WTC11 (cell line): ENCODE measurements around the gene PLXNB2. TPM values are rescaled to one million over a fixed set of nuclear protein-coding genes. Genes with fewer than 3 reads are reported as not detected.

Experiments used
- ATAC-seq: fragments of 200-7000 bp; cut with Tn5 transposase; 2 replicates; pipeline ENCODE4 v1.10.0; 2021; ENCODE audit warnings: mild to moderate bottlenecking, moderate library complexity
- CTCF ChIA-PET: fragments of 300-600 bp; sonication (Branson Sonifier 250); formaldehyde crosslinking; loops from one replicate; lab custom pipeline; 2021; ENCODE audit warnings: antibody characterized with exemption; lab: Charles Lee
- POLR2A ChIA-PET: fragments of 350-600 bp; sonication (Branson Sonifier 250); formaldehyde crosslinking; loops from one replicate; lab custom pipeline; 2021; ENCODE audit warnings: antibody characterized with exemption; lab: Charles Lee
- DNase-seq: peaks from one replicate; pipeline ENCODE4 v3.0.0; 2021; ENCODE audit warnings: low spot score
- H3K27ac Mint-ChIP-seq: 2 replicates; pipeline ENCODE4 v1.8.0; 2021; ENCODE audit warnings: mixed read lengths
- H3K27me3 Mint-ChIP-seq: 2 replicates; pipeline ENCODE4 v1.8.0; 2021; ENCODE audit warnings: low read depth, mild to moderate bottlenecking, moderate library complexity, mixed read lengths
- H3K36me3 Mint-ChIP-seq: 2 replicates; pipeline ENCODE4 v1.8.0; 2021; ENCODE audit warnings: mixed read lengths
- H3K4me1 Mint-ChIP-seq: 2 replicates; pipeline ENCODE4 v1.8.0; 2022; ENCODE audit warnings: mixed read lengths
- H3K4me3 Mint-ChIP-seq: 2 replicates; pipeline ENCODE4 v1.8.0; 2021; ENCODE audit warnings: mild to moderate bottlenecking, moderate library complexity, mixed read lengths
- H3K9me3 Mint-ChIP-seq: 2 replicates; pipeline ENCODE4 v1.8.0; 2021; ENCODE audit warnings: mixed read lengths
- EMX1 ChIP-seq: fragments of 250-450 bp; sonication (Bioruptor Pico); IDR thresholded peaks from 2 replicates; pipeline ENCODE4 v1.8.0; 2021; ENCODE audit warnings: mild to moderate bottlenecking
- GABPB1 ChIP-seq: sonication (generic); formaldehyde crosslinking; IDR thresholded peaks from 2 replicates; pipeline ENCODE4 v1.8.1; 2023; ENCODE audit warnings: mild to moderate bottlenecking, missing genetic modification reagents
- IRF2 ChIP-seq: sonication (generic); formaldehyde crosslinking; IDR thresholded peaks from 2 replicates; pipeline ENCODE4 v1.8.0; 2022; ENCODE audit warnings: low read depth, missing genetic modification reagents, borderline replicate concordance
- KAT7 ChIP-seq: sonication (generic); formaldehyde crosslinking; IDR thresholded peaks from 2 replicates; pipeline ENCODE4 v1.8.1; 2023; ENCODE audit warnings: missing genetic modification reagents, mild to moderate bottlenecking, borderline replicate concordance
- MYBL2 ChIP-seq: sonication (generic); formaldehyde crosslinking; IDR thresholded peaks from 2 replicates; pipeline ENCODE4 v1.8.1; 2023; ENCODE audit warnings: mild to moderate bottlenecking, moderate library complexity, missing genetic modification reagents
- NFATC4 ChIP-seq: fragments of 250-450 bp; sonication (Bioruptor Pico); IDR thresholded peaks from 2 replicates; pipeline ENCODE4 v1.9.0; 2021; ENCODE audit warnings: mild to moderate bottlenecking
- RORB ChIP-seq: fragments of 250-450 bp; sonication (Bioruptor Pico); IDR thresholded peaks from 2 replicates; pipeline ENCODE4 v1.9.0; 2021; ENCODE audit warnings: mild to moderate bottlenecking
- ZBTB21 ChIP-seq: sonication (generic); formaldehyde crosslinking; IDR thresholded peaks from 2 replicates; pipeline ENCODE4 v1.8.1; 2023; ENCODE audit warnings: mild to moderate bottlenecking, missing genetic modification reagents, borderline replicate concordance
- total RNA-seq: library from RNA; stranded (reverse); gene quantifications from 3 replicates; pipeline ENCODE4 v1.2.3, GENCODE V29; 2021
- TF ChIP-seq, protein P1 (sequence below): sonication (generic); formaldehyde crosslinking; IDR thresholded peaks from 2 replicates; pipeline ENCODE4 v1.8.0; 2022; ENCODE audit warnings: mild to moderate bottlenecking, missing genetic modification reagents
- TF ChIP-seq, protein P2 (sequence below): sonication (generic); formaldehyde crosslinking; IDR thresholded peaks from 2 replicates; pipeline ENCODE4 v1.8.0; 2022; ENCODE audit warnings: mild to moderate bottlenecking, missing genetic modification reagents
- TF ChIP-seq, protein P3 (sequence below): sonication (generic); formaldehyde crosslinking; IDR thresholded peaks from 2 replicates; pipeline ENCODE4 v1.8.1; 2023; ENCODE audit warnings: mild to moderate bottlenecking, missing genetic modification reagents, moderate library complexity
- TF ChIP-seq, protein P4 (sequence below): fragments of 250-450 bp; sonication (Bioruptor Pico); IDR thresholded peaks from 2 replicates; pipeline ENCODE4 v2.1.2; 2022; ENCODE audit warnings: mild to moderate bottlenecking, moderate library complexity
- TF ChIP-seq, protein P5 (sequence below): sonication (generic); formaldehyde crosslinking; IDR thresholded peaks from 2 replicates; pipeline ENCODE4 v1.8.1; 2022; ENCODE audit warnings: low read depth, mild to moderate bottlenecking, moderate library complexity, missing genetic modification reagents, borderline replicate concordance
- TF ChIP-seq, protein P6 (sequence below): fragments of 250-450 bp; sonication (Bioruptor Pico); IDR thresholded peaks from 2 replicates; pipeline ENCODE4 v1.9.0; 2021; ENCODE audit warnings: mild to moderate bottlenecking, borderline replicate concordance
- TF ChIP-seq, protein P7 (sequence below): sonication (generic); formaldehyde crosslinking; IDR thresholded peaks from 2 replicates; pipeline ENCODE4 v1.8.0; 2022; ENCODE audit warnings: missing genetic modification reagents
- TF ChIP-seq, protein P8 (sequence below): fragments of 250-450 bp; sonication (Bioruptor Pico); IDR thresholded peaks from 2 replicates; pipeline ENCODE4 v1.9.0; 2021; ENCODE audit warnings: mild to moderate bottlenecking

Gene PLXNB2
- total RNA-seq, 1 experiment from 2014 or later, result 113 TPM

DNA sequence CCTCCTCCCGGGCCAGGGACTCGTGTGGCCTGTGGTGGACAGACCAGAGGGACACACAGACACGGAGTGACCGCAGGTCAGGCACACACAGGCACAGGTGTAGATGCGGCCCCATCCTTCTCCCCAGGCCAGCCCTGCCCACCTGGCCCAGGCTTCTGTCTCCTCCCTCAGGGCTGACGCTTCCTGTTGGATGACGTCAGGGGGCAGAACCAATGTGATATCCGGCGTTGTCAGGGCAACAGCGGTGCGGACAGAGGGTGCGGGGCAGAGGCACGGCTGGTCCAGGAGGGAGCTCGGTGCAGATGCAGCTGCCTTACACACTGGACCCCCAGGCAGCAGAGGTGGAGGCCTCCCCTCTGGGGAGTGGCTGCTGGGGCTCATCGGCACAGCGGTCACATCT lies 59.7 kb downstream of the PLXNB2 start:
- no peaks in the 10 kb centered on the region; the same call in 1 of the 2 replicates for H3K27me3 Mint-ChIP-seq
- peak overlapping the region; percentile 45 for H3K4me3 Mint-ChIP-seq
- peaks cover 15% of the 10 kb centered on the region for H3K4me1 Mint-ChIP-seq
- POLR2A ChIA-PET, result no interaction called here
- CTCF ChIA-PET, result interaction anchor here (0.5 to 1.0 kb wide), 3 partner anchors 11 to 51 kb away, joined by 4 to 6 read pairs (median 6); no protein-coding TSS in a partner anchor
- DNase-seq (peak; percentile 80), ATAC-seq (peak; percentile 14)
- no peak overlapping the region for H3K27ac Mint-ChIP-seq
- no peaks in the 10 kb centered on the region for H3K9me3 Mint-ChIP-seq
- no peak for TF ChIP-seq RORB
- TF ChIP-seq, protein P1, sequence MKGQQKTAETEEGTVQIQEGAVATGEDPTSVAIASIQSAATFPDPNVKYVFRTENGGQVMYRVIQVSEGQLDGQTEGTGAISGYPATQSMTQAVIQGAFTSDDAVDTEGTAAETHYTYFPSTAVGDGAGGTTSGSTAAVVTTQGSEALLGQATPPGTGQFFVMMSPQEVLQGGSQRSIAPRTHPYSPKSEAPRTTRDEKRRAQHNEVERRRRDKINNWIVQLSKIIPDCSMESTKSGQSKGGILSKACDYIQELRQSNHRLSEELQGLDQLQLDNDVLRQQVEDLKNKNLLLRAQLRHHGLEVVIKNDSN, result no peak
- TF ChIP-seq, protein P2, sequence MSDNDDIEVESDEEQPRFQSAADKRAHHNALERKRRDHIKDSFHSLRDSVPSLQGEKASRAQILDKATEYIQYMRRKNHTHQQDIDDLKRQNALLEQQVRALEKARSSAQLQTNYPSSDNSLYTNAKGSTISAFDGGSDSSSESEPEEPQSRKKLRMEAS (CRISPR knock-in tag), result 0 out of 2 replicates have a peak, but pooled peaks have one; percentile 25
- TF ChIP-seq ZBTB21 (CRISPR knock-in tag), result peak; percentile 81; the same call in 1 of the 2 replicates
- TF ChIP-seq, all 79 proteins: peak for 2
- 0 out of 2 replicates have a peak, but pooled peaks cover 2% of the 10 kb centered on the region for H3K36me3 Mint-ChIP-seq

DNA sequence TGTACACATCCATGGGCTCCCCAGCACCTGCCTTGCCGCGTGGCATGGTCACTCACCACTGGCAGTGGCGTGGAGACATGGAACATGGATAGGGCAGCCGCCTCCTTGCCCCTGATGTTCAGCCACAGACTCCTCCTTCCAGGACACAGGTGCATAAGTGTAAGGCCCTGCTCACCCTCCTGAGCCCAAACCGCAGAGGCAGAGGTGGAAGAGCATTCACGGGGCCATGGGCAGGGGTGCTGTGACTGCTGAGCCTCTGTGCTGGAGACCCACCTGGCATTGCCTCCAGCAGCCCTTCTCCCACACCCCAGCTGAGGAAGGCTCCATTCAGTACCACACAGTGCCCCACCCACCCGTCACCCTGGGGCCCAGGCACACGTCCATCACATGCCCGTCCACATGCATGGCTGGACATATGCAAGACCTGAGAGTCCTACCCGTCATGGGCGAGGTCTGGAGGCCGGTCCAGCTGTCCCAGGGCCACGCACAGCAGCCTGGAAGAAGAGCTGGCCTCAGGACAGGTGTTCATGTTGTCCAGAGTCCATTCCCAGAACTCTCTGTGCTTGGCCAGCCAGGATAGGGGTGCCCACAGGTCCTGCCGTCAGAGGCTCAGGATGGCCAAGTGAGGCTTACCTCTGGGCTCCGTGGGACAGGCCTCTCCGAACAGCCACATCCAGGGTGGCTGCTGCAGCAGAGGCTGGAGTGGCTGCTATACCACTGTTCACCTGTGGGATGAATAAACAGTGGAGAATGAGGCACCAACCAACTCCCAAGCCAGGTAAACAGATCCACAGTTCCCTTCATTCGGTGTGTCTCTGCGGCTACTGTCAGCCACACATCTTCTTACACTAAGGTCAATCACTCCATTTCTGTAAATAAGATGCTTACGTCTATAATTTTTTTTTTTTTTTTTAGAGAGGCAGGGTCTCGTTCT lies 60.9 kb downstream of the PLXNB2 start:
- POLR2A ChIA-PET, result no interaction called here
- H3K27ac Mint-ChIP-seq, result no peak overlapping the region
- CTCF ChIA-PET, result interaction anchor here (2.0 kb wide), 1 partner anchor 95 kb away, joined by 5 read pairs; no protein-coding TSS in a partner anchor

More for the DNA sequence above, 60.9 kb downstream of the PLXNB2 start:
- H3K4me1 Mint-ChIP-seq, result peaks cover 19% of the 10 kb centered on the region
- TF ChIP-seq, protein P3, sequence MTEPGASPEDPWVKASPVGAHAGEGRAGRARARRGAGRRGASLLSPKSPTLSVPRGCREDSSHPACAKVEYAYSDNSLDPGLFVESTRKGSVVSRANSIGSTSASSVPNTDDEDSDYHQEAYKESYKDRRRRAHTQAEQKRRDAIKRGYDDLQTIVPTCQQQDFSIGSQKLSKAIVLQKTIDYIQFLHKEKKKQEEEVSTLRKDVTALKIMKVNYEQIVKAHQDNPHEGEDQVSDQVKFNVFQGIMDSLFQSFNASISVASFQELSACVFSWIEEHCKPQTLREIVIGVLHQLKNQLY (CRISPR knock-in tag), result no peak
- no peak for TF ChIP-seq MYBL2
- no peak for TF ChIP-seq NFATC4
- TF ChIP-seq, protein P4, sequence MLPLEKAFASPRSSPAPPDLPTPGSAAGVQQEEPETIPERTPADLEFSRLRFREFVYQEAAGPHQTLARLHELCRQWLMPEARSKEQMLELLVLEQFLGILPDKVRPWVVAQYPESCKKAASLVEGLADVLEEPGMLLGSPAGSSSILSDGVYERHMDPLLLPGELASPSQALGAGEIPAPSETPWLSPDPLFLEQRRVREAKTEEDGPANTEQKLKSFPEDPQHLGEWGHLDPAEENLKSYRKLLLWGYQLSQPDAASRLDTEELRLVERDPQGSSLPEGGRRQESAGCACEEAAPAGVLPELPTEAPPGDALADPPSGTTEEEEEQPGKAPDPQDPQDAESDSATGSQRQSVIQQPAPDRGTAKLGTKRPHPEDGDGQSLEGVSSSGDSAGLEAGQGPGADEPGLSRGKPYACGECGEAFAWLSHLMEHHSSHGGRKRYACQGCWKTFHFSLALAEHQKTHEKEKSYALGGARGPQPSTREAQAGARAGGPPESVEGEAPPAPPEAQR, result no peak
- no peak for TF ChIP-seq IRF2 (CRISPR knock-in tag)
- no peak for TF ChIP-seq EMX1 (CRISPR knock-in tag)
- TF ChIP-seq, protein P5, sequence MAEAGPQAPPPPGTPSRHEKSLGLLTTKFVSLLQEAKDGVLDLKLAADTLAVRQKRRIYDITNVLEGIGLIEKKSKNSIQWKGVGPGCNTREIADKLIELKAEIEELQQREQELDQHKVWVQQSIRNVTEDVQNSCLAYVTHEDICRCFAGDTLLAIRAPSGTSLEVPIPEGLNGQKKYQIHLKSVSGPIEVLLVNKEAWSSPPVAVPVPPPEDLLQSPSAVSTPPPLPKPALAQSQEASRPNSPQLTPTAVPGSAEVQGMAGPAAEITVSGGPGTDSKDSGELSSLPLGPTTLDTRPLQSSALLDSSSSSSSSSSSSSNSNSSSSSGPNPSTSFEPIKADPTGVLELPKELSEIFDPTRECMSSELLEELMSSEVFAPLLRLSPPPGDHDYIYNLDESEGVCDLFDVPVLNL (CRISPR knock-in tag), result no peak
- no peak for TF ChIP-seq KAT7 (CRISPR knock-in tag)
- TF ChIP-seq, protein P6, sequence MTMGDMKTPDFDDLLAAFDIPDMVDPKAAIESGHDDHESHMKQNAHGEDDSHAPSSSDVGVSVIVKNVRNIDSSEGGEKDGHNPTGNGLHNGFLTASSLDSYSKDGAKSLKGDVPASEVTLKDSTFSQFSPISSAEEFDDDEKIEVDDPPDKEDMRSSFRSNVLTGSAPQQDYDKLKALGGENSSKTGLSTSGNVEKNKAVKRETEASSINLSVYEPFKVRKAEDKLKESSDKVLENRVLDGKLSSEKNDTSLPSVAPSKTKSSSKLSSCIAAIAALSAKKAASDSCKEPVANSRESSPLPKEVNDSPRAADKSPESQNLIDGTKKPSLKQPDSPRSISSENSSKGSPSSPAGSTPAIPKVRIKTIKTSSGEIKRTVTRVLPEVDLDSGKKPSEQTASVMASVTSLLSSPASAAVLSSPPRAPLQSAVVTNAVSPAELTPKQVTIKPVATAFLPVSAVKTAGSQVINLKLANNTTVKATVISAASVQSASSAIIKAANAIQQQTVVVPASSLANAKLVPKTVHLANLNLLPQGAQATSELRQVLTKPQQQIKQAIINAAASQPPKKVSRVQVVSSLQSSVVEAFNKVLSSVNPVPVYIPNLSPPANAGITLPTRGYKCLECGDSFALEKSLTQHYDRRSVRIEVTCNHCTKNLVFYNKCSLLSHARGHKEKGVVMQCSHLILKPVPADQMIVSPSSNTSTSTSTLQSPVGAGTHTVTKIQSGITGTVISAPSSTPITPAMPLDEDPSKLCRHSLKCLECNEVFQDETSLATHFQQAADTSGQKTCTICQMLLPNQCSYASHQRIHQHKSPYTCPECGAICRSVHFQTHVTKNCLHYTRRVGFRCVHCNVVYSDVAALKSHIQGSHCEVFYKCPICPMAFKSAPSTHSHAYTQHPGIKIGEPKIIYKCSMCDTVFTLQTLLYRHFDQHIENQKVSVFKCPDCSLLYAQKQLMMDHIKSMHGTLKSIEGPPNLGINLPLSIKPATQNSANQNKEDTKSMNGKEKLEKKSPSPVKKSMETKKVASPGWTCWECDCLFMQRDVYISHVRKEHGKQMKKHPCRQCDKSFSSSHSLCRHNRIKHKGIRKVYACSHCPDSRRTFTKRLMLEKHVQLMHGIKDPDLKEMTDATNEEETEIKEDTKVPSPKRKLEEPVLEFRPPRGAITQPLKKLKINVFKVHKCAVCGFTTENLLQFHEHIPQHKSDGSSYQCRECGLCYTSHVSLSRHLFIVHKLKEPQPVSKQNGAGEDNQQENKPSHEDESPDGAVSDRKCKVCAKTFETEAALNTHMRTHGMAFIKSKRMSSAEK, result no peak
- TF ChIP-seq, protein P7, sequence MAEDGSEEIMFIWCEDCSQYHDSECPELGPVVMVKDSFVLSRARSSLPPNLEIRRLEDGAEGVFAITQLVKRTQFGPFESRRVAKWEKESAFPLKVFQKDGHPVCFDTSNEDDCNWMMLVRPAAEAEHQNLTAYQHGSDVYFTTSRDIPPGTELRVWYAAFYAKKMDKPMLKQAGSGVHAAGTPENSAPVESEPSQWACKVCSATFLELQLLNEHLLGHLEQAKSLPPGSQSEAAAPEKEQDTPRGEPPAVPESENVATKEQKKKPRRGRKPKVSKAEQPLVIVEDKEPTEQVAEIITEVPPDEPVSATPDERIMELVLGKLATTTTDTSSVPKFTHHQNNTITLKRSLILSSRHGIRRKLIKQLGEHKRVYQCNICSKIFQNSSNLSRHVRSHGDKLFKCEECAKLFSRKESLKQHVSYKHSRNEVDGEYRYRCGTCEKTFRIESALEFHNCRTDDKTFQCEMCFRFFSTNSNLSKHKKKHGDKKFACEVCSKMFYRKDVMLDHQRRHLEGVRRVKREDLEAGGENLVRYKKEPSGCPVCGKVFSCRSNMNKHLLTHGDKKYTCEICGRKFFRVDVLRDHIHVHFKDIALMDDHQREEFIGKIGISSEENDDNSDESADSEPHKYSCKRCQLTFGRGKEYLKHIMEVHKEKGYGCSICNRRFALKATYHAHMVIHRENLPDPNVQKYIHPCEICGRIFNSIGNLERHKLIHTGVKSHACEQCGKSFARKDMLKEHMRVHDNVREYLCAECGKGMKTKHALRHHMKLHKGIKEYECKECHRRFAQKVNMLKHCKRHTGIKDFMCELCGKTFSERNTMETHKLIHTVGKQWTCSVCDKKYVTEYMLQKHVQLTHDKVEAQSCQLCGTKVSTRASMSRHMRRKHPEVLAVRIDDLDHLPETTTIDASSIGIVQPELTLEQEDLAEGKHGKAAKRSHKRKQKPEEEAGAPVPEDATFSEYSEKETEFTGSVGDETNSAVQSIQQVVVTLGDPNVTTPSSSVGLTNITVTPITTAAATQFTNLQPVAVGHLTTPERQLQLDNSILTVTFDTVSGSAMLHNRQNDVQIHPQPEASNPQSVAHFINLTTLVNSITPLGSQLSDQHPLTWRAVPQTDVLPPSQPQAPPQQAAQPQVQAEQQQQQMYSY (CRISPR knock-in tag), result no peak
- TF ChIP-seq, protein P8, sequence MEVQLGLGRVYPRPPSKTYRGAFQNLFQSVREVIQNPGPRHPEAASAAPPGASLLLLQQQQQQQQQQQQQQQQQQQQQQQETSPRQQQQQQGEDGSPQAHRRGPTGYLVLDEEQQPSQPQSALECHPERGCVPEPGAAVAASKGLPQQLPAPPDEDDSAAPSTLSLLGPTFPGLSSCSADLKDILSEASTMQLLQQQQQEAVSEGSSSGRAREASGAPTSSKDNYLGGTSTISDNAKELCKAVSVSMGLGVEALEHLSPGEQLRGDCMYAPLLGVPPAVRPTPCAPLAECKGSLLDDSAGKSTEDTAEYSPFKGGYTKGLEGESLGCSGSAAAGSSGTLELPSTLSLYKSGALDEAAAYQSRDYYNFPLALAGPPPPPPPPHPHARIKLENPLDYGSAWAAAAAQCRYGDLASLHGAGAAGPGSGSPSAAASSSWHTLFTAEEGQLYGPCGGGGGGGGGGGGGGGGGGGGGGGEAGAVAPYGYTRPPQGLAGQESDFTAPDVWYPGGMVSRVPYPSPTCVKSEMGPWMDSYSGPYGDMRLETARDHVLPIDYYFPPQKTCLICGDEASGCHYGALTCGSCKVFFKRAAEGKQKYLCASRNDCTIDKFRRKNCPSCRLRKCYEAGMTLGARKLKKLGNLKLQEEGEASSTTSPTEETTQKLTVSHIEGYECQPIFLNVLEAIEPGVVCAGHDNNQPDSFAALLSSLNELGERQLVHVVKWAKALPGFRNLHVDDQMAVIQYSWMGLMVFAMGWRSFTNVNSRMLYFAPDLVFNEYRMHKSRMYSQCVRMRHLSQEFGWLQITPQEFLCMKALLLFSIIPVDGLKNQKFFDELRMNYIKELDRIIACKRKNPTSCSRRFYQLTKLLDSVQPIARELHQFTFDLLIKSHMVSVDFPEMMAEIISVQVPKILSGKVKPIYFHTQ (CRISPR knock-in tag), result no peak
- TF ChIP-seq GABPB1 (CRISPR knock-in tag), result no peak
- 0 out of 2 replicates have a peak, but pooled peaks cover 2% of the 10 kb centered on the region for H3K36me3 Mint-ChIP-seq
- H3K27me3 Mint-ChIP-seq, result no peaks in the 10 kb centered on the region; the same call in 1 of the 2 replicates
- no peaks in the 10 kb centered on the region for H3K9me3 Mint-ChIP-seq
- DNase-seq (no peak), ATAC-seq (no peak)
- peak overlapping the region; percentile 63 for H3K4me3 Mint-ChIP-seq
